Activated CD8-positive, alpha-beta T cell treated with anti-CD3 and anti-CD28 coated beads for 36 hours (primary cell): ENCODE measurements around the gene ZFYVE21. TPM values are rescaled to one million over a fixed set of nuclear protein-coding genes. Genes with fewer than 3 reads are reported as not detected.

ENCODE experiments used
- ATAC-seq: fragments of 200-7000 bp; cut with Tn5 transposase; one replicate; pipeline ENCODE4 v1.10.0; 2021; ENCODE audit warnings: mild to moderate bottlenecking, moderate library complexity
- CTCF ChIA-PET: fragments of 350-600 bp; sonication (Branson Sonifier 250); formaldehyde crosslinking; loops from one replicate; lab custom pipeline; 2021; ENCODE audit warnings: antibody characterized with exemption; lab: Charles Lee
- POLR2A ChIA-PET: fragments of 350-600 bp; sonication (Branson Sonifier 250); formaldehyde crosslinking; loops from one replicate; lab custom pipeline; 2021; ENCODE audit warnings: antibody characterized with exemption; lab: Charles Lee
- DNase-seq: peaks from one replicate; pipeline ENCODE4 v3.0.0-alpha.2; 2020
- H3K27ac Mint-ChIP-seq: one replicate; pipeline ENCODE4 v1.8.0; 2021; ENCODE audit warnings: mild to moderate bottlenecking, mixed read lengths
- H3K27me3 Mint-ChIP-seq: one replicate; pipeline ENCODE4 v1.8.0; 2021; ENCODE audit warnings: mixed read lengths
- H3K36me3 Mint-ChIP-seq: one replicate; pipeline ENCODE4 v1.8.0; 2021; ENCODE audit warnings: low read depth, mixed read lengths
- H3K4me1 Mint-ChIP-seq: one replicate; pipeline ENCODE4 v1.8.0; 2021; ENCODE audit warnings: low read depth, mixed read lengths
- H3K4me3 Mint-ChIP-seq: one replicate; pipeline ENCODE4 v1.8.0; 2021; ENCODE audit warnings: mild to moderate bottlenecking, moderate library complexity, mixed read lengths
- H3K9me3 Mint-ChIP-seq: one replicate; pipeline ENCODE4 v1.8.0; 2021; ENCODE audit warnings: mixed read lengths
- CTCF ChIP-seq: fragments of 200-600 bp; IDR thresholded peaks from one replicate; pipeline ENCODE4 v1.8.0; 2022; ENCODE audit warnings: antibody characterized with exemption, mild to moderate bottlenecking
- intact Hi-C: fragments of 100-400 bp; cut with micrococcal nuclease; formaldehyde crosslinking; loops from one replicate; pipeline ENCODE4 v1.10.0; 2022
- total RNA-seq, 2 experiments: library from RNA; stranded (reverse); gene quantifications; one replicate each; pipeline ENCODE4 v1.2.3, GENCODE V29; 2021

The ZFYVE21 gene
- total RNA-seq, 2 experiments from 2014 or later = 10.4 to 11.6 TPM

DNA sequence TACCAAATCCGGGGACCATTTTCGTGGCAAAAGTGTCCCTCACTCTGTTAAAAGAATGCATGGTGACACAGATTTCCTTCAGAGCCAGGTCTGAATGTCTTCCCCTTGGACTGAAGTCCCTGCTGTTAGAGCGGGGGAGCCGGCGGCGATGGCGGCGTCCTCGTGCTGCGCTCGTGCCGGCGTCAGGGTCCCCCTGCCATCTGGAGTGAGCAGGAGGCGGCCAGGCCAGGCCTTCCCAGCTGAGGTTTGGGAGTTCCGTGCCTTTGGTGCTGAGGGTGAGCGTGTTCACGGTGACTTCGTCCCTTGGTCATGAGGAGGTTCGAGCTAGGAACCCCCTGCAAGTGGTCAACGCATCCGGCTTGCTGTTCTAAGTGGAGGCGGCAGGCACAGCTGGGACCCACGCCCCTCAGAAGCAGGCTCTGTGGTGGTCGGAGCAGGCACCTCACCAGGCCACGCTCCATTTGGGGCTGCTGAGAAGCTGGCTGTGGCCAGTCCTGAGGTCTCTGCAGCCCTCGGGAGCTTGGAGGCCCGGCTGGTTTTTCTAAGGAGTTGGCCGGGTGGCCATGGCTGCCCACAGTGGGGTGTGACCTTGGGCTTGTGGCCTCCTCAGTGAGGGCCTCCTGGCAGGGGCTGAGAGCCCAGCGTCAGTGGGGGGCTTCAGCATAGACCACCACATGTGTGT, 9.5 kb downstream of the ZFYVE21 start:
- Mint-ChIP-seq H3K27ac (no peak overlapping the region), H3K27me3 (no peaks in the 10 kb centered on the region), H3K36me3 (no peaks in the 10 kb centered on the region), H3K4me1 (peaks cover under 1% of the 10 kb centered on the region), H3K4me3 (no peak overlapping the region), H3K9me3 (no peaks in the 10 kb centered on the region)
- ChIA-PET POLR2A (interaction anchor here (0.9 kb wide), 1 partner anchor 12 kb away, joined by 3 read pairs; no protein-coding TSS in a partner anchor), CTCF (no interaction called here)
- TF ChIP-seq CTCF = no peak
- no peak for DNase-seq
- intact Hi-C loops = no loop called here
- no peak for ATAC-seq

DNA sequence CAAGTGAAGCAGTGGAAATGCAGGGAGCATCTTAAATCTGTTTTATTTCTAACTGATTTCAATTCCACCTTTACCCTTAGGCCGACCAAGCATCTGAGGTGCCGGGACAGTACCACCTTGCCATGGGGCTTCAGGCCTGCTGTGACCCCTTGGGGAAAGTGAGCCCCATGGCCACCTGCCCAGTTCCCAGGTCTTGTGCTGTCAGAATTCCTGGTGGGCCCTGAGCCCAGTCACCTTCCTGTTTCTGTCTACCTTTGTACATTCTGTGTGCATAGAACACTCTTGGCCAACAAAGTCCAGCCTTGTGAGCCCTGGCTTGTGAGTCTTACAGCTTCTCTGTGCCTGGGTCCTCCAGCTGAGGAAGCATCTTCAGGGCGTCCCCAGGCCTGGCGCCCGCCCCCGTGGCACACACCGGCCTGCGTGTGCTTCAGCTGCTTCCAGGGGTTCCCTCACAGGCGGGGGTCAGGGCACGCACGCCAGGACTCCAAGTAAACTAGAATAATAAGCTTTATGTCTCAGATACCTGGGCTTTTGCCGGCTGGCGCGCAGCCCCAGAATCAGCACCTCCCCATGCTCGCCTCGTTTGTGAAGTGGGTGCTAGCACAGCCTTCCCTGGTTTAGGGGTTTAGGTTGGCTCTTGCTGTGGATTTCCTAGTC, 10.3 kb downstream of the ZFYVE21 start:
- no peaks in the 10 kb centered on the region for H3K27me3 Mint-ChIP-seq
- no peaks in the 10 kb centered on the region for H3K36me3 Mint-ChIP-seq
- H3K4me3 Mint-ChIP-seq = no peak overlapping the region
- ATAC-seq (no peak), DNase-seq (no peak)
- CTCF ChIA-PET = no interaction called here
- intact Hi-C loops = no loop called here
- POLR2A ChIA-PET = no interaction called here
- no peak overlapping the region for H3K27ac Mint-ChIP-seq
- H3K4me1 Mint-ChIP-seq = no peaks in the 10 kb centered on the region
- TF ChIP-seq CTCF = no peak
- no peaks in the 10 kb centered on the region for H3K9me3 Mint-ChIP-seq

DNA sequence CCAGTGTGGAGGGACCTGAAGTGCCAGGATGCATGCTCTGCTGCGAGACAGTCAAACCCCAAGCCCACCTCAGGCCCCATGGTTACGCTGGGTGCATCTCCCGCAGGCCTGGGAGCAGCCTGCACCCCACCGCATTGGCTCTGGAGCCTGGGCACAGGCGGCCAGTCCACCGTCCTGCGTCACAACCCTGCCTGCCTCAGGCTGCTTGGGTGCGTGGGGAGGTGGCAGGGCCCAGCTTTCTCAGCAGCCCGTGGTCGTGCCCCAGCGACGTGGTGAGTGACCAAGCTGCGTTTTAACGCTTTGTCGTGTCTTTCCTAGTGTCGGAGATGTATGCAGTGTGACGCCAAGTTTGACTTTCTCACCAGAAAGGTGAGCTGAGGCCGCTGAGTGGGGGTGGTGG, 10.9 kb downstream of the ZFYVE21 start:
- POLR2A ChIA-PET = no interaction called here
- Mint-ChIP-seq H3K4me3 (no peak overlapping the region), H3K9me3 (no peaks in the 10 kb centered on the region), H3K27ac (no peak overlapping the region), H3K27me3 (no peaks in the 10 kb centered on the region), H3K4me1 (no peaks in the 10 kb centered on the region), H3K36me3 (no peaks in the 10 kb centered on the region)
- ATAC-seq (no peak), DNase-seq (no peak)
- CTCF ChIA-PET = no interaction called here
- intact Hi-C loops = no loop called here
- no peak for TF ChIP-seq CTCF

- H3K9me3 Mint-ChIP-seq = no peaks in the 10 kb centered on the region
- POLR2A ChIA-PET = no interaction called here
- H3K27me3 Mint-ChIP-seq = no peaks in the 10 kb centered on the region
- ATAC-seq = no peak
- no peak for TF ChIP-seq CTCF
- H3K27ac Mint-ChIP-seq = no peak overlapping the region
- DNase-seq = no peak
- no peak overlapping the region for H3K4me3 Mint-ChIP-seq
- no peaks in the 10 kb centered on the region for H3K36me3 Mint-ChIP-seq
- intact Hi-C loops = no loop called here
- H3K4me1 Mint-ChIP-seq = no peaks in the 10 kb centered on the region
- CTCF ChIA-PET = no interaction called here
Observed at GRCh38 chr14:103727313-103727980, 11.8 kb downstream of the ZFYVE21 start.

- H3K4me3 Mint-ChIP-seq = no peak overlapping the region
- intact Hi-C loops = no loop called here
- no peaks in the 10 kb centered on the region for H3K9me3 Mint-ChIP-seq
- H3K4me1 Mint-ChIP-seq = no peaks in the 10 kb centered on the region
- DNase-seq = no peak
- ChIA-PET CTCF (no interaction called here), POLR2A (no interaction called here)
- ATAC-seq = no peak
- no peaks in the 10 kb centered on the region for H3K27me3 Mint-ChIP-seq
- H3K36me3 Mint-ChIP-seq = no peaks in the 10 kb centered on the region
- no peak for TF ChIP-seq CTCF
- no peak overlapping the region for H3K27ac Mint-ChIP-seq
Observed at GRCh38 chr14:103728141-103728540, 12.5 kb downstream of the ZFYVE21 start.
